Vagina (tissue), 2 donors: ENCODE measurements around the gene NPAS3.

Source experiments
- CTCF ChIP-seq, 3 experiments: fragments of 450-650 bp in 2 of 3; fragments of 200-600 bp in 1 of 3; sonication (generic) in 1 of 3; IDR thresholded peaks; one replicate each; pipeline ENCODE4 v1.5.1; 2017 to 2019; ENCODE audit warnings: antibody characterized with exemption in 3 of 3, mild to moderate bottlenecking in 2 of 3, moderate library complexity in 2 of 3
- POLR2A ChIP-seq, 2 donors: fragments of 450-650 bp; IDR thresholded peaks; one replicate each; pipeline ENCODE4 v1.6.1; 2017; ENCODE audit warnings: antibody characterized with exemption in 2 of 2, mild to moderate bottlenecking in 2 of 2, moderate library complexity in 2 of 2
- POLR2AphosphoS5 ChIP-seq, 2 donors: sonication (generic); formaldehyde crosslinking; IDR thresholded peaks; one replicate each; pipeline ENCODE4 v1.9.0; 2017; ENCODE audit warnings: antibody characterized with exemption in 2 of 2, mild to moderate bottlenecking in 2 of 2, low read depth in 1 of 2; ENCODE audit not compliant: insufficient read depth in 1 of 2

GRCh38 chr14:33700052-33700451 lies 761.4 kb downstream of the NPAS3 start:
- TF ChIP-seq POLR2A (IDR thresholded peaks at IDR 0.05) (no peak), CTCF (IDR thresholded peaks at IDR 0.05) (no peak), POLR2AphosphoS5 (IDR thresholded peaks at IDR 0.05; ENCODE audit: insufficient read depth in 1 of 2, low read depth in 1 of 2) (no peak)
